Neural progenitor cell (in vitro differentiated cells): ENCODE results near the gene IRX3. TPM values are rescaled to one million over a fixed set of nuclear protein-coding genes. Genes with fewer than 3 reads are reported as not detected.
A peak's percentile ranks its signal among the peaks of the same experiment; 100 is the strongest.

Source experiments
- DNase-seq: peaks from one replicate; pipeline ENCODE4 v3.0.0-alpha.2; 2016; ENCODE audit warnings: low spot score
- H2AFZ ChIP-seq: fragments of 200-600 bp; sonication (generic); replicated peaks from 2 replicates; pipeline ENCODE4 v1.6.1; 2016; ENCODE audit warnings: antibody characterized with exemption
- H3F3A ChIP-seq: fragments of 200-600 bp; sonication (generic); 2 replicates; pipeline ENCODE4 v1.6.1; 2016; ENCODE audit warnings: antibody characterized with exemption, low read depth
- H3K27ac ChIP-seq: fragments of 200-600 bp; sonication (generic); 2 replicates; pipeline ENCODE4 v1.5.1; 2016; ENCODE audit warnings: mild to moderate bottlenecking
- H3K27me3 ChIP-seq: fragments of 200-600 bp; sonication (generic); 2 replicates; pipeline ENCODE4 v1.6.1; 2016; ENCODE audit warnings: mild to moderate bottlenecking, moderate library complexity
- H3K36me3 ChIP-seq: fragments of 200-600 bp; sonication (generic); 2 replicates; pipeline ENCODE4 v1.5.1; 2016
- H3K4me1 ChIP-seq: fragments of 200-600 bp; sonication (generic); 2 replicates; pipeline ENCODE4 v1.6.1; 2016; ENCODE audit warnings: mixed run types
- H3K4me2 ChIP-seq: fragments of 200-600 bp; sonication (generic); 2 replicates; pipeline ENCODE4 v1.6.1; 2016
- H3K4me3 ChIP-seq: fragments of 200-600 bp; sonication (generic); 2 replicates; pipeline ENCODE4 v1.5.1; 2016
- H3K79me2 ChIP-seq: fragments of 200-600 bp; sonication (generic); 2 replicates; pipeline ENCODE4 v1.6.1; 2016; ENCODE audit warnings: low read depth
- H3K9ac ChIP-seq: fragments of 200-600 bp; sonication (generic); 2 replicates; pipeline ENCODE4 v1.6.1; 2016
- H3K9me3 ChIP-seq: fragments of 200-600 bp; sonication (generic); 2 replicates; pipeline ENCODE4 v1.5.1; 2016; ENCODE audit warnings: low read depth
- H4K20me1 ChIP-seq: fragments of 200-600 bp; sonication (generic); 2 replicates; pipeline ENCODE4 v1.6.1; 2016; ENCODE audit warnings: low read depth
- H3K27ac Mint-ChIP-seq: 3 replicates; pipeline ENCODE4 v1.8.0; 2021; ENCODE audit warnings: mixed read lengths
- H3K27me3 Mint-ChIP-seq: 2 replicates; pipeline ENCODE4 v1.8.0; 2022; ENCODE audit warnings: low read depth, mild to moderate bottlenecking, inconsistent platforms, moderate library complexity, mixed read lengths; ENCODE audit not compliant: insufficient read depth
- H3K36me3 Mint-ChIP-seq: 3 replicates; pipeline ENCODE4 v1.8.0; 2021; ENCODE audit warnings: mixed read lengths
- H3K4me1 Mint-ChIP-seq: 3 replicates; pipeline ENCODE4 v1.8.0; 2021; ENCODE audit warnings: mixed read lengths
- H3K4me3 Mint-ChIP-seq: 3 replicates; pipeline ENCODE4 v1.8.0; 2021; ENCODE audit warnings: mild to moderate bottlenecking, moderate library complexity, mixed read lengths
- H3K9me3 Mint-ChIP-seq: 3 replicates; pipeline ENCODE4 v1.8.0; 2020; ENCODE audit warnings: mixed read lengths
- EZH2 ChIP-seq: fragments of 200-600 bp; sonication (generic); IDR thresholded peaks from 2 replicates; pipeline ENCODE4 v1.6.1; 2017; ENCODE audit warnings: antibody characterized with exemption, mild to moderate bottlenecking, moderate library complexity
- EZH2phosphoT487 ChIP-seq: fragments of 200-600 bp; sonication (generic); IDR thresholded peaks from 2 replicates; pipeline ENCODE4 v1.6.1; 2017; ENCODE audit warnings: antibody characterized with exemption
- total RNA-seq: library from RNA; depleted of rRNA; stranded (reverse); fragments of >200 nt; gene quantifications from 2 replicates; pipeline ENCODE4 v1.2.3, GENCODE V29; 2015; ENCODE audit warnings: low replicate concordance
- TF ChIP-seq, protein P1 (sequence below): fragments of 200-600 bp; sonication (generic); IDR thresholded peaks from 2 replicates; pipeline ENCODE4 v1.5.1; 2017; ENCODE audit warnings: antibody characterized with exemption, mild to moderate bottlenecking

Gene IRX3
- total RNA-seq, 1 donor from 2014 or later, result 9.1 TPM

DNA sequence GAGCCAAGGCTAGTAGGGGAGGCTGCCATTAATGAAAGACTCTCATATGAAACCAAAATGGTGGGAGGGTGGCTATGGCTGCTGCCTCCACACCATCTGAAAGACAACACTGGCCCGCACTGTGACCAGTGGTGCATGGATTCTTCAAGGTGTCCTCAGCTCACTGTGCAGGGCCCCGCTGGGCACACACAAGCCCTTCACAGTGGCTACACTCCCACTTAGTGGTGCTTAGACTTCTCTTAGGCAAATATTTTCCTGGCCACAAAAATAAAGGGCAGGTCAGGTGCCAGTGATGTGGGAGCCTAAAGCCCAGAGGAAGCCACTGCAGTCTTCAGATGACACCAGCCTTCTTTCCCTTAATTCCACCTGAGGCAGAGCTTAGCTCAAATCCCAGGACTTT, 38.1 kb upstream of the IRX3 start:
- Histone ChIP-seq H4K20me1 (no peaks in the 10 kb centered on the region), H3K9me3 (no peaks in the 10 kb centered on the region), H3K4me1 (peaks cover 11% of the 10 kb centered on the region), H3K9ac (no peak overlapping the region), H3F3A (no peaks in the 10 kb centered on the region), H3K79me2 (no peaks in the 10 kb centered on the region), H3K4me2 (no peak overlapping the region), H3K27me3 (no peaks in the 10 kb centered on the region), H3K4me3 (no peak overlapping the region), H3K36me3 (no peaks in the 10 kb centered on the region), H2AFZ (no peak overlapping the region), H3K27ac (no peak overlapping the region)
- Mint-ChIP-seq H3K4me3 (no peak overlapping the region), H3K36me3 (no peaks in the 10 kb centered on the region), H3K27me3 (no peaks in the 10 kb centered on the region), H3K27ac (no peak overlapping the region), H3K9me3 (no peaks in the 10 kb centered on the region), H3K4me1 (peaks cover 19% of the 10 kb centered on the region)
- TF ChIP-seq, protein P1, sequence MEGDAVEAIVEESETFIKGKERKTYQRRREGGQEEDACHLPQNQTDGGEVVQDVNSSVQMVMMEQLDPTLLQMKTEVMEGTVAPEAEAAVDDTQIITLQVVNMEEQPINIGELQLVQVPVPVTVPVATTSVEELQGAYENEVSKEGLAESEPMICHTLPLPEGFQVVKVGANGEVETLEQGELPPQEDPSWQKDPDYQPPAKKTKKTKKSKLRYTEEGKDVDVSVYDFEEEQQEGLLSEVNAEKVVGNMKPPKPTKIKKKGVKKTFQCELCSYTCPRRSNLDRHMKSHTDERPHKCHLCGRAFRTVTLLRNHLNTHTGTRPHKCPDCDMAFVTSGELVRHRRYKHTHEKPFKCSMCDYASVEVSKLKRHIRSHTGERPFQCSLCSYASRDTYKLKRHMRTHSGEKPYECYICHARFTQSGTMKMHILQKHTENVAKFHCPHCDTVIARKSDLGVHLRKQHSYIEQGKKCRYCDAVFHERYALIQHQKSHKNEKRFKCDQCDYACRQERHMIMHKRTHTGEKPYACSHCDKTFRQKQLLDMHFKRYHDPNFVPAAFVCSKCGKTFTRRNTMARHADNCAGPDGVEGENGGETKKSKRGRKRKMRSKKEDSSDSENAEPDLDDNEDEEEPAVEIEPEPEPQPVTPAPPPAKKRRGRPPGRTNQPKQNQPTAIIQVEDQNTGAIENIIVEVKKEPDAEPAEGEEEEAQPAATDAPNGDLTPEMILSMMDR, result no peak
- TF ChIP-seq EZH2phosphoT487 (no peak), EZH2 (no peak)
- no peak for DNase-seq

DNA sequence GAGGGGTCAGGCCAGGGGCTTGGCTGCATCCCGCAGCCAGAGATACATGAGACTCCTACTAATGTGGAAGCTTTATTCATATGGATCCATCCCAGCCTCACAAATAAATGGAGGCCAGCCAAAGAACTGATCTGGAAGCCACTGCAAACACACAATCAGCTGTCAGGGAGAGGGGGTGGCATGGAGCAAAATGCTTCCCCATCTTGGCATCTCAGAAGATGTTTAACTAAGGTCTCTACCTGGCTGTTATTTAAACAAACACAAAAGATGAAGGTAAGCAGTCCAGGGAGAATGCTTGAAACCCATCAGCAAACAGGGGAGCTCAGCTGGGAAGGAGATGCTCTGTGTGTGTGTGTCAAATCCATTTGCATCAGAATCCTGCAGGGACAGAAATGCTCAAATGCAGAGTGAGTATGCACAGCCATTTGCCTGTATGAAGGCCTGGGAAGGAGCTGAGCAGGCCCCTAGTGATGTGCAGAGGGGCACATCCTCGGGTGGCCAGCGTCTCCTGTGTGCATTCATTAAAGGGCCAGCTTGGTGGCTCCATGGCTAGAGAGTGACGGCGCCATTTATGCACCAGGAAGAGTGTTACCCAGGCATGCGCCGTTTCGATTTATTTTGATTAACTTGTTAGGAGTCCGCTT, 34.2 kb upstream of the IRX3 start:
- no peak for TF ChIP-seq EZH2
- TF ChIP-seq, protein P1, result no peak
- no peak for TF ChIP-seq EZH2phosphoT487
- Histone ChIP-seq H3K9me3 (no peaks in the 10 kb centered on the region), H3K4me1 (peaks cover 11% of the 10 kb centered on the region), H3K36me3 (no peaks in the 10 kb centered on the region), H3K27me3 (no peaks in the 10 kb centered on the region), H4K20me1 (no peaks in the 10 kb centered on the region), H3K4me3 (no peak overlapping the region), H3K4me2 (peak overlapping the region; percentile 27), H3K27ac (no peak overlapping the region), H3K9ac (no peak overlapping the region), H2AFZ (peak overlapping the region; percentile 54), H3K79me2 (no peaks in the 10 kb centered on the region), H3F3A (no peaks in the 10 kb centered on the region)
- H3K4me3 Mint-ChIP-seq, result no peak overlapping the region
- no peaks in the 10 kb centered on the region for H3K36me3 Mint-ChIP-seq
- H3K9me3 Mint-ChIP-seq, result no peaks in the 10 kb centered on the region
- DNase-seq, result no peak
- no peaks in the 10 kb centered on the region for H3K27me3 Mint-ChIP-seq
- H3K27ac Mint-ChIP-seq, result peak overlapping the region; percentile 40
- H3K4me1 Mint-ChIP-seq, result peaks cover 17% of the 10 kb centered on the region

DNA sequence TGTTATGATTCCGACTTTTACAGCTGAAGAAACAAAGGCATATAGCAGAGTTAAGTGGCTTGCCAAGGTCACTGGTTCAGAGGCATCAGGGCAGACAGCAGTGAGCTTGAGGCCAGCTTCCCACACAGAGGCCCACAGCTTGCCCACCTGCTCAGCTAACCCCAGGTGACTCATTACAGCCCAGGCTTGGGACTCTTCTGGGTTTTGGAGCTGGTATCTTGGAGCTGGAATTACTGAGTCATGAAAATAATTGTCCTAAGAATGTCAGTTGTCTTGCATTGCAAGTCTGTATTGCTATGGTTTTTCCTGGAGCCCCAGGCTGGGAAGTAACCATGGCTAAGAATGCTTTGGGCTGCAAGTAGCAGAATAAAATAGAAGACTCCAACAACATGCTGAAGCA, 32.4 kb upstream of the IRX3 start:
- Mint-ChIP-seq H3K36me3 (no peaks in the 10 kb centered on the region), H3K27ac (no peak overlapping the region), H3K4me3 (no peak overlapping the region), H3K27me3 (peaks cover 2% of the 10 kb centered on the region), H3K9me3 (no peaks in the 10 kb centered on the region), H3K4me1 (peaks cover 17% of the 10 kb centered on the region)
- H3K4me1 ChIP-seq, result peaks cover 11% of the 10 kb centered on the region
- no peak overlapping the region for H3K4me3 ChIP-seq
- no peaks in the 10 kb centered on the region for H3K36me3 ChIP-seq
- no peaks in the 10 kb centered on the region for H3K27me3 ChIP-seq
- no peaks in the 10 kb centered on the region for H3F3A ChIP-seq
- H3K27ac ChIP-seq, result no peak overlapping the region
- no peaks in the 10 kb centered on the region for H3K79me2 ChIP-seq
- H3K9ac ChIP-seq, result no peak overlapping the region
- no peak overlapping the region for H3K4me2 ChIP-seq
- no peak for DNase-seq
- no peaks in the 10 kb centered on the region for H3K9me3 ChIP-seq
- no peak overlapping the region for H2AFZ ChIP-seq
- no peak for TF ChIP-seq EZH2phosphoT487
- TF ChIP-seq, protein P1, result no peak
- no peak for TF ChIP-seq EZH2
- H4K20me1 ChIP-seq, result no peaks in the 10 kb centered on the region
